Metanephros (tissue), 1 donor: ENCODE results near the gene RAB43. TPM values are rescaled to one million over a fixed set of nuclear protein-coding genes. Genes with fewer than 3 reads are reported as not detected.

Source experiments
- total RNA-seq: library from RNA; depleted of rRNA; stranded (reverse); fragments of >200 nt; gene quantifications from one replicate; pipeline ENCODE4 v1.2.3, GENCODE V29; 2014

Gene RAB43
- total RNA-seq = 11.8 TPM

GRCh38 chr3:129121792-129122411, at the start of gene RAB43:
Gene RAB43 (minus strand): TSS chr3:129121804. CDS start chr3:129121489, 315 bp downstream.

GRCh38 chr3:129160891-129161859, 39.6 kb upstream of the RAB43 start, which contains the start of gene ISY1:
Gene ISY1 (minus strand): TSS chr3:129161063. CDS start chr3:129160975, 88 bp downstream.

GRCh38 chr3:129060276-129061022, 61.2 kb downstream of the RAB43 start, which contains the start of gene GP9:
Gene GP9 (plus strand): TSS chr3:129060779. CDS start chr3:129061740, 961 bp downstream.

Other genes starting within 250 kb of the RAB43 start
- gene ACAD9, start 242.2 kb downstream of the RAB43 start, total RNA-seq = 48.0 TPM
- gene CFAP92, start 127.7 kb downstream of the RAB43 start, total RNA-seq = 0.70 TPM
- gene EFCC1, start 120.5 kb downstream of the RAB43 start, total RNA-seq = 5.0 TPM
- gene GP9, start 61.0 kb downstream of the RAB43 start, total RNA-seq = 3.8 TPM
- gene ISY1, start 39.3 kb upstream of the RAB43 start, total RNA-seq = 23.4 TPM
- gene CNBP, start 62.1 kb upstream of the RAB43 start, total RNA-seq = 237 TPM
- gene COPG1, start 127.8 kb upstream of the RAB43 start, total RNA-seq = 129 TPM
- gene HMCES, start 157.1 kb upstream of the RAB43 start, total RNA-seq = 26.6 TPM